GM19099 (cell line): ENCODE results near the gene C6.

Source experiments
- POLR2A ChIP-seq: IDR thresholded peaks from 3 replicates; pipeline ENCODE4 v1.6.1; 2011; ENCODE audit warnings: low read depth; ENCODE audit not compliant: insufficient read length; ENCODE audit errors: extremely low read depth

The C6 gene

GRCh38 chr5:41161271-41161670, 52.1 kb downstream of the C6 start:
- no peak for TF ChIP-seq POLR2A

- no peak for TF ChIP-seq POLR2A
Measured at GRCh38 chr5:41157272-41157894, 55.9 kb downstream of the C6 start.

- TF ChIP-seq POLR2A = no peak
Measured at GRCh38 chr5:41156739-41157138, 56.6 kb downstream of the C6 start.

- TF ChIP-seq POLR2A = no peak
Measured at GRCh38 chr5:41154491-41154890, 58.8 kb downstream of the C6 start.

- TF ChIP-seq POLR2A = no peak
Measured at GRCh38 chr5:41151564-41151963, 61.8 kb downstream of the C6 start.

GRCh38 chr5:41148448-41148847, 64.9 kb downstream of the C6 start:
- TF ChIP-seq POLR2A = no peak

- no peak for TF ChIP-seq POLR2A
Measured at GRCh38 chr5:41145306-41145705, 68.0 kb downstream of the C6 start.

- no peak for TF ChIP-seq POLR2A
Measured at GRCh38 chr5:41143131-41143901, 70.0 kb downstream of the C6 start.

- TF ChIP-seq POLR2A = no peak
Measured at GRCh38 chr5:41127967-41128690, 85.2 kb downstream of the C6 start.

- no peak for TF ChIP-seq POLR2A
Measured at GRCh38 chr5:41122459-41122858, 90.9 kb downstream of the C6 start.

GRCh38 chr5:41120600-41120999, 92.7 kb downstream of the C6 start:
- TF ChIP-seq POLR2A = no peak

GRCh38 chr5:41118177-41118576, 95.2 kb downstream of the C6 start:
- TF ChIP-seq POLR2A = no peak

- no peak for TF ChIP-seq POLR2A
Measured at GRCh38 chr5:41115281-41115680, 98.1 kb downstream of the C6 start.

- TF ChIP-seq POLR2A = no peak
Measured at GRCh38 chr5:41112486-41113455, 100.6 kb downstream of the C6 start.

GRCh38 chr5:41109186-41109585, 104.1 kb downstream of the C6 start:
- no peak for TF ChIP-seq POLR2A

- no peak for TF ChIP-seq POLR2A
Measured at GRCh38 chr5:41102341-41102740, 111.0 kb downstream of the C6 start.

GRCh38 chr5:41097642-41098041, 115.7 kb downstream of the C6 start:
- TF ChIP-seq POLR2A = no peak
